K562 (cell line): ENCODE results near the gene P2RY11. TPM values are rescaled to one million over a fixed set of nuclear protein-coding genes. Genes with fewer than 3 reads are reported as not detected.

Experiments
- BDP1 ChIP-seq: IDR thresholded peaks from 3 replicates; pipeline ENCODE4 v1.6.1; 2011; ENCODE audit not compliant: insufficient read length, insufficient read depth
- CBX3 ChIP-seq, 2 experiments: IDR thresholded peaks; 1 replicate in 1 of 2; 2 replicates in 1 of 2; pipeline ENCODE4 v1.6.1; 2012; ENCODE audit warnings: inconsistent platforms in 2 of 2, low read length in 2 of 2, borderline replicate concordance in 1 of 2, control low read depth in 1 of 2
- FOXO4 ChIP-seq: fragments of 450-650 bp; formaldehyde crosslinking; IDR thresholded peaks from 2 replicates; pipeline ENCODE4 v1.4.0; 2020; ENCODE audit warnings: mild to moderate bottlenecking, moderate library complexity
- GTF2A2 ChIP-seq: IDR thresholded peaks from 2 replicates; pipeline ENCODE4 v1.6.1; 2016; ENCODE audit warnings: mild to moderate bottlenecking, missing genetic modification characterization, missing compliant biosample characterization
- HMGXB4 ChIP-seq: sonication (generic); formaldehyde crosslinking; IDR thresholded peaks from 2 replicates; pipeline ENCODE4 v1.8.1; 2023; ENCODE audit warnings: mild to moderate bottlenecking, missing genetic modification reagents
- MIER1 ChIP-seq: fragments of 450-650 bp; IDR thresholded peaks from 2 replicates; pipeline ENCODE4 v1.6.1; 2016; ENCODE audit warnings: antibody characterized with exemption, mild to moderate bottlenecking, low read depth
- SP2 ChIP-seq: IDR thresholded peaks from 2 replicates; pipeline ENCODE4 v1.6.1; 2011; ENCODE audit warnings: mild to moderate bottlenecking, low read depth, low read length, moderate library complexity; ENCODE audit not compliant: poor library complexity, severe bottlenecking; ENCODE audit errors: extremely low read depth
- ZNF449 ChIP-seq: fragments of 250-450 bp; sonication (Bioruptor Pico); IDR thresholded peaks from 2 replicates; pipeline ENCODE4 v1.8.0; 2022; ENCODE audit warnings: moderate library complexity, mild to moderate bottlenecking, inconsistent platforms
- polyA plus RNA-seq, 8 experiments: library from polyadenylated mRNA; depleted of rRNA in 4 of 8; stranded (reverse) in 5 of 8; unstranded in 3 of 8; fragments of >200 nt; fragmentation: Nextera tagmentation in 2 of 8; fragmentation: Illumina TruSeq in 1 of 8; extraction: Ambion mirVana in 2 of 8; extraction: Trizol in 1 of 8; gene quantifications; 2 replicates each; pipeline versions ENCODE4 v1.2.1 to v1.2.3, GENCODE V29; 2011 to 2014; ENCODE audit warnings: inconsistent platforms in 1 of 8, missing spikeins in 1 of 8
- total RNA-seq, 7 experiments: library from RNA; depleted of rRNA in 6 of 7; stranded (reverse); fragments of >200 nt in 6 of 7; fragmentation: Illumina TruSeq in 2 of 7; extraction: Trizol in 2 of 7; gene quantifications; 2 replicates each; pipeline versions ENCODE4 v1.2.1 to v1.2.3, GENCODE V29; 2011 to 2021; ENCODE audit warnings: low replicate concordance in 1 of 7

The P2RY11 gene
- total and polyA plus RNA-seq, 9 of the 15 experiments (the other 6 are each of a cell fraction or from before 2014, with no cell fraction given): 0.03 to 10.1 (median 1.5) TPM

- TF ChIP-seq FOXO4 (no peak), MIER1 (no peak), ZNF449 (CRISPR knock-in tag) (no peak), GTF2A2 (tag) (no peak), BDP1 (no peak), CBX3 (IDR thresholded peaks at IDR 0.05; ENCODE audit: borderline replicate concordance in 1 of 2, low read length in 2 of 2) (no peak), HMGXB4 (CRISPR knock-in tag) (no peak), SP2 (no peak)
These were observed 31.3 kb downstream of the P2RY11 start (continued) for GRCh38 chr19:10142701-10143375.
